Fibroblast of lung (primary cell): Measurements from ENCODE around the gene CRELD1. TPM values are rescaled to one million over a fixed set of nuclear protein-coding genes. Genes with fewer than 3 reads are reported as not detected.

Source experiments
- DNase-seq, 2 donors: peaks; one replicate each; pipeline versions ENCODE4 v3.0.0 to v3.0.0-alpha.2; 2010; ENCODE audit warnings: low read depth in 2 of 2
- H2AFZ ChIP-seq: 2 replicates; pipeline ENCODE4 v1.5.1; 2012; ENCODE audit warnings: low read length, control low read depth, inconsistent platforms
- H3K27ac ChIP-seq: 2 replicates; pipeline ENCODE4 v1.5.1; 2011; ENCODE audit warnings: low read length, control low read depth; ENCODE audit not compliant: insufficient read depth
- H3K27me3 ChIP-seq: 2 replicates; pipeline ENCODE4 v1.5.1; 2011; ENCODE audit warnings: mild to moderate bottlenecking, low read length; ENCODE audit not compliant: control insufficient read depth, insufficient read depth
- H3K36me3 ChIP-seq: 2 replicates; pipeline ENCODE4 v1.5.1; 2011; ENCODE audit warnings: low read length; ENCODE audit not compliant: control insufficient read depth, insufficient read depth
- H3K4me1 ChIP-seq: 2 replicates; pipeline ENCODE4 v1.5.1; 2011; ENCODE audit warnings: low read length; ENCODE audit not compliant: control insufficient read depth, insufficient read depth; ENCODE audit errors: extremely low read depth
- H3K4me2 ChIP-seq: 2 replicates; pipeline ENCODE4 v1.5.1; 2011; ENCODE audit warnings: low read length, control low read depth; ENCODE audit not compliant: insufficient read depth; ENCODE audit errors: extremely low read depth
- H3K4me3 ChIP-seq, 4 experiments: fragments of 200-600 bp in 1 of 4; sonication (generic) in 1 of 4; replicated peaks in 1 of 4; 2 replicates each; pipeline ENCODE4 v1.5.1; 2011 to 2016; ENCODE audit warnings: low read length in 4 of 4, low read depth in 3 of 4, mild to moderate bottlenecking in 3 of 4, control low read depth in 2 of 4, inconsistent platforms in 1 of 4, mixed read lengths in 1 of 4; ENCODE audit not compliant: insufficient read depth in 1 of 4; ENCODE audit errors: control extremely low read depth in 1 of 4
- H3K79me2 ChIP-seq: 2 replicates; pipeline ENCODE4 v1.5.1; 2012; ENCODE audit warnings: mild to moderate bottlenecking, low read length, inconsistent platforms; ENCODE audit not compliant: control insufficient read depth, insufficient read depth
- H3K9ac ChIP-seq: 2 replicates; pipeline ENCODE4 v1.5.1; 2011; ENCODE audit warnings: mild to moderate bottlenecking, low read length, control low read depth; ENCODE audit not compliant: insufficient read depth
- H3K9me3 ChIP-seq: 2 replicates; pipeline ENCODE4 v1.5.1; 2012; ENCODE audit warnings: low read depth, low read length; ENCODE audit not compliant: control insufficient read depth, insufficient read depth
- H4K20me1 ChIP-seq: 2 replicates; pipeline ENCODE4 v1.5.1; 2011; ENCODE audit warnings: low read length; ENCODE audit not compliant: control insufficient read depth, insufficient read depth; ENCODE audit errors: extremely low read depth
- CTCF ChIP-seq, 2 donors: IDR thresholded peaks in 1 of 2; conservative IDR thresholded peaks in 1 of 2; 1 replicate in 1 of 2; 2 replicates in 1 of 2; pipeline ENCODE4 v1.5.1; 2011 to 2012; ENCODE audit warnings: low read length in 2 of 2, control low read depth in 1 of 2, inconsistent platforms in 1 of 2, low read depth in 1 of 2, mild to moderate bottlenecking in 1 of 2
- EZH2 ChIP-seq: IDR thresholded peaks from 2 replicates; pipeline ENCODE4 v1.5.1; 2012; ENCODE audit warnings: low read length, control low read depth, mild to moderate bottlenecking; ENCODE audit errors: missing control alignments
- polyA plus RNA-seq, 2 donors: library from polyadenylated mRNA; depleted of rRNA in 1 of 2; stranded (reverse) in 1 of 2; unstranded in 1 of 2; fragments of >200 nt; gene quantifications; 2 replicates each; pipeline ENCODE4 v1.2.1, GENCODE V29; 2011 to 2012; ENCODE audit warnings: missing spikeins in 1 of 2
- total RNA-seq: library from RNA; depleted of rRNA; stranded (reverse); fragments of >200 nt; gene quantifications from 2 replicates; pipeline ENCODE4 v1.2.1, GENCODE V29; 2014

Gene CRELD1
- total and polyA plus RNA-seq, 2 donors (not counting 1 experiment from before 2014, with no cell fraction given): 23.8 to 50.2 TPM

GRCh38 chr3:9911863-9912262 is 21.8 kb upstream of the CRELD1 start:
- H3K9ac ChIP-seq: no peak overlapping the region
- H2AFZ ChIP-seq: no peak overlapping the region
- TF ChIP-seq CTCF (conservative IDR thresholded peaks at IDR 0.05 in 1 of 2, IDR thresholded peaks at IDR 0.05 in 1 of 2; ENCODE audit: low read depth in 1 of 2, low read length in 2 of 2): no peak
- no peak for TF ChIP-seq EZH2
- H3K36me3 ChIP-seq: no peaks in the 10 kb centered on the region
- H3K9me3 ChIP-seq: no peaks in the 10 kb centered on the region
- H3K4me1 ChIP-seq: peaks cover 13% of the 10 kb centered on the region
- H3K79me2 ChIP-seq: no peaks in the 10 kb centered on the region
- no peak overlapping the region for H3K4me2 ChIP-seq
- H4K20me1 ChIP-seq: no peaks in the 10 kb centered on the region
- no peak for DNase-seq
- no peaks in the 10 kb centered on the region for H3K27me3 ChIP-seq
- no peak overlapping the region for H3K27ac ChIP-seq
- H3K4me3 ChIP-seq: no peak overlapping the region

- Histone ChIP-seq H3K4me2 (no peak overlapping the region), H2AFZ (no peak overlapping the region), H3K4me3 (no peak overlapping the region), H3K9ac (no peak overlapping the region), H3K36me3 (no peaks in the 10 kb centered on the region), H3K9me3 (no peaks in the 10 kb centered on the region), H3K79me2 (no peaks in the 10 kb centered on the region), H3K4me1 (peaks cover 13% of the 10 kb centered on the region), H3K27ac (no peak overlapping the region), H3K27me3 (no peaks in the 10 kb centered on the region), H4K20me1 (no peaks in the 10 kb centered on the region)
- TF ChIP-seq CTCF (conservative IDR thresholded peaks at IDR 0.05 in 1 of 2, IDR thresholded peaks at IDR 0.05 in 1 of 2; ENCODE audit: low read depth in 1 of 2, low read length in 2 of 2): no peak
- no peak for TF ChIP-seq EZH2
- peak; percentile 56 to 84 for DNase-seq
These were observed 21.2 kb upstream of the CRELD1 start for GRCh38 chr3:9912294-9912935.

GRCh38 chr3:9913601-9914000 is 20.0 kb upstream of the CRELD1 start:
- peaks cover 2% of the 10 kb centered on the region for H3K36me3 ChIP-seq
- no peaks in the 10 kb centered on the region for H3K27me3 ChIP-seq
- H3K27ac ChIP-seq: no peak overlapping the region
- no peak overlapping the region for H3K4me3 ChIP-seq
- no peak overlapping the region for H2AFZ ChIP-seq
- no peak overlapping the region for H3K4me2 ChIP-seq
- H3K79me2 ChIP-seq: peaks cover 4% of the 10 kb centered on the region
- no peak for DNase-seq
- no peaks in the 10 kb centered on the region for H3K9me3 ChIP-seq
- no peaks in the 10 kb centered on the region for H4K20me1 ChIP-seq
- TF ChIP-seq EZH2 (no peak), CTCF (conservative IDR thresholded peaks at IDR 0.05 in 1 of 2, IDR thresholded peaks at IDR 0.05 in 1 of 2; ENCODE audit: low read depth in 1 of 2, low read length in 2 of 2) (no peak)
- peaks cover 13% of the 10 kb centered on the region for H3K4me1 ChIP-seq
- no peak overlapping the region for H3K9ac ChIP-seq
